ENCODE results near the gene AMMECR1.

DNA sequence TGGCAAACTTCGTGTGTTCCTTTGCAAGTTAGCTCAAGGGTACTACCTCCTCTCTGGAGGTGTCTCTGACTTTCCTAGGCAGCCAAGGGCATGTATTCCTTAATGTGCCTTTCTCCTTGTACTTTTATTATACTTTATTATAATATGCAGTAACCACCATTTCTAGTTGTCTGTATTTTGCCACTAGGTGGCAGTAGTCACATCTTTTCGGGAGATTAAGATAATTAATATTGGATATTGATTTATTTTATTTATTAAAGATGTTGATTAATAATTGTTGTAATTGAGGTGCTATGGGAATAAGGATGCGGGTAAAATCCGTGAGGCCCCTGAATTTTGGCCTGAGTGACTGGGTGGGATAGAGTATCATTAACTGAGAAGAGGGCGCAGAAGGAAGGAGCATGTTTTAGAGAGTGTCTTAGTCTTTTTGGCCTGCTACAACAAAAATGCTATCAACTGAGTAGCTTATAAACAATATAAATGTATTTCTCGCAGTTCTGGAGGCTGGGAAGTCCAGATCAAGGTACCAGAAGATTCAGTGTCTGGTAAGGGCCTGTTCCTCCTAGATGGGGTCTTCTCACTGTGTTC, 161.6 kb downstream of the AMMECR1 start:
- TF ChIP-seq, protein P1, sequence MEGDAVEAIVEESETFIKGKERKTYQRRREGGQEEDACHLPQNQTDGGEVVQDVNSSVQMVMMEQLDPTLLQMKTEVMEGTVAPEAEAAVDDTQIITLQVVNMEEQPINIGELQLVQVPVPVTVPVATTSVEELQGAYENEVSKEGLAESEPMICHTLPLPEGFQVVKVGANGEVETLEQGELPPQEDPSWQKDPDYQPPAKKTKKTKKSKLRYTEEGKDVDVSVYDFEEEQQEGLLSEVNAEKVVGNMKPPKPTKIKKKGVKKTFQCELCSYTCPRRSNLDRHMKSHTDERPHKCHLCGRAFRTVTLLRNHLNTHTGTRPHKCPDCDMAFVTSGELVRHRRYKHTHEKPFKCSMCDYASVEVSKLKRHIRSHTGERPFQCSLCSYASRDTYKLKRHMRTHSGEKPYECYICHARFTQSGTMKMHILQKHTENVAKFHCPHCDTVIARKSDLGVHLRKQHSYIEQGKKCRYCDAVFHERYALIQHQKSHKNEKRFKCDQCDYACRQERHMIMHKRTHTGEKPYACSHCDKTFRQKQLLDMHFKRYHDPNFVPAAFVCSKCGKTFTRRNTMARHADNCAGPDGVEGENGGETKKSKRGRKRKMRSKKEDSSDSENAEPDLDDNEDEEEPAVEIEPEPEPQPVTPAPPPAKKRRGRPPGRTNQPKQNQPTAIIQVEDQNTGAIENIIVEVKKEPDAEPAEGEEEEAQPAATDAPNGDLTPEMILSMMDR (IDR thresholded peaks at IDR 0.05; ENCODE audit: low read length): peak; percentile 14; the same call in 1 of the 2 replicates
- TF ChIP-seq EZH2 (IDR thresholded peaks at IDR 0.05; ENCODE audit: borderline replicate concordance, low read length): no peak
